Pancreas (tissue), 10 donors: ENCODE measurements around the gene PUM1. TPM values are rescaled to one million over a fixed set of nuclear protein-coding genes. Genes with fewer than 3 reads are reported as not detected.
A peak's percentile ranks its signal among the peaks of the same experiment; 100 is the strongest.

Experiments used
- ATAC-seq, 4 donors: fragments of 200-7000 bp; cut with Tn5 transposase; one replicate each; pipeline versions ENCODE4 v1.8.0 to v1.9.1; 2020; ENCODE audit warnings: mild to moderate bottlenecking in 4 of 4, moderate library complexity in 4 of 4
- DNase-seq, 6 donors: peaks; one replicate each; pipeline ENCODE4 v3.0.0-alpha.2; 2020
- FAIRE-seq: peaks from 2 replicates; lab custom pipeline; 2012; peaks lifted over from hg19 to GRCh38; lab: Jason Lieb, UNC
- H3K27ac ChIP-seq, 4 donors: fragments of 200-600 bp; sonication (generic); 1 replicate in 3 of 4; 2 replicates in 1 of 4; pipeline versions ENCODE4 v1.5.0 to v1.8.0; 2020
- H3K27me3 ChIP-seq, 4 donors: fragments of 200-600 bp; one replicate each; pipeline ENCODE4 v1.8.0; 2021
- H3K36me3 ChIP-seq, 3 donors: fragments of 200-600 bp; sonication (generic) in 1 of 3; one replicate each; pipeline versions ENCODE4 v1.5.0 to v1.8.0; 2020 to 2021
- H3K4me1 ChIP-seq, 3 donors: fragments of 200-600 bp; one replicate each; pipeline ENCODE4 v1.8.0; 2021
- H3K4me3 ChIP-seq, 4 donors: fragments of 200-600 bp; sonication (generic) in 2 of 4; one replicate each; pipeline versions ENCODE4 v1.5.0 to v1.8.0; 2020 to 2021
- H3K9me3 ChIP-seq, 4 donors: fragments of 200-600 bp; one replicate each; pipeline ENCODE4 v1.8.0; 2021
- WGBS, 2 donors: extraction: QIAGEN DNeasy Blood & Tissue Kit; methylation state at CpG; one replicate each; pipeline ENCODE4 v1.1.7; 2013; 5-methylcytosine and 5-hydroxymethylcytosine counted together
- intact Hi-C, 3 donors: fragments of 100-400 bp; cut with DNase I; formaldehyde crosslinking; loops; one replicate each; pipeline versions ENCODE4 v1.11.1 to v1.14.2; 2022
- polyA plus RNA-seq, 2 donors: library from polyadenylated mRNA; stranded (reverse); fragments of 200-250 nt; gene quantifications; one replicate each; pipeline ENCODE4 v1.2.3, GENCODE V29; 2013
- total RNA-seq, 6 donors: library from RNA; stranded (reverse); fragmentation: NEBNext Ultra II Directional in 4 of 6; extraction: Animal tissue kit (Norgen Biotek cat#: 25700) in 4 of 6; gene quantifications; one replicate each; pipeline versions ENCODE4 v1.2.1 to v1.2.4, GENCODE V29; 2021 to 2023
- TF ChIP-seq, protein P1 (sequence below), 4 donors: fragments of 200-600 bp; sonication (generic) in 3 of 4; IDR thresholded peaks; one replicate each; pipeline versions ENCODE4 v1.5.0 to v1.8.0; 2021; ENCODE audit warnings: antibody characterized with exemption in 4 of 4
- donor health status: healthy with polysubstance abuse.
- donor health status: DM: no; HTN: no; CAD: no; lungs with moderate emphysema.
- donor health status: DM: no; HTN: no; CAD: no.
- donor health status: control.
- donor health status: control.
- donor health status: Bipolar disorder and iron deficiency.
- donor health status: DM: yes; HTN: yes; CAD: no.
- donor health status: DM: no; HTN: no; CAD: no.
- donor health status: DM: no; HTN: no; CAD: no.
- donor health status: DM: yes; HTN: yes; CAD: no.

PUM1 gene
- total and polyA plus RNA-seq, 8 donors = 16.9 to 75.8 (median 43.1) TPM

- 71 to 85% methylated on average over 2 of the region's 2 CpGs for WGBS, 2 donors
- Histone ChIP-seq H3K4me1 (no peaks in the 10 kb centered on the region), H3K27me3 (no peaks in the 10 kb centered on the region), H3K4me3 (no peak overlapping the region), H3K36me3 (no peaks in the 10 kb centered on the region), H3K27ac (no peak overlapping the region), H3K9me3 (no peaks in the 10 kb centered on the region)
- ATAC-seq = peak in 1 of 4 donors; percentile 53
- intact Hi-C loops = no loop called here
- no peak for FAIRE-seq
- DNase-seq = no peak
- TF ChIP-seq, protein P1, sequence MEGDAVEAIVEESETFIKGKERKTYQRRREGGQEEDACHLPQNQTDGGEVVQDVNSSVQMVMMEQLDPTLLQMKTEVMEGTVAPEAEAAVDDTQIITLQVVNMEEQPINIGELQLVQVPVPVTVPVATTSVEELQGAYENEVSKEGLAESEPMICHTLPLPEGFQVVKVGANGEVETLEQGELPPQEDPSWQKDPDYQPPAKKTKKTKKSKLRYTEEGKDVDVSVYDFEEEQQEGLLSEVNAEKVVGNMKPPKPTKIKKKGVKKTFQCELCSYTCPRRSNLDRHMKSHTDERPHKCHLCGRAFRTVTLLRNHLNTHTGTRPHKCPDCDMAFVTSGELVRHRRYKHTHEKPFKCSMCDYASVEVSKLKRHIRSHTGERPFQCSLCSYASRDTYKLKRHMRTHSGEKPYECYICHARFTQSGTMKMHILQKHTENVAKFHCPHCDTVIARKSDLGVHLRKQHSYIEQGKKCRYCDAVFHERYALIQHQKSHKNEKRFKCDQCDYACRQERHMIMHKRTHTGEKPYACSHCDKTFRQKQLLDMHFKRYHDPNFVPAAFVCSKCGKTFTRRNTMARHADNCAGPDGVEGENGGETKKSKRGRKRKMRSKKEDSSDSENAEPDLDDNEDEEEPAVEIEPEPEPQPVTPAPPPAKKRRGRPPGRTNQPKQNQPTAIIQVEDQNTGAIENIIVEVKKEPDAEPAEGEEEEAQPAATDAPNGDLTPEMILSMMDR (IDR thresholded peaks at IDR 0.05) = no peak
Observed at GRCh38 chr1:31073044-31073443, 7.5 kb upstream of the PUM1 start.

DNA sequence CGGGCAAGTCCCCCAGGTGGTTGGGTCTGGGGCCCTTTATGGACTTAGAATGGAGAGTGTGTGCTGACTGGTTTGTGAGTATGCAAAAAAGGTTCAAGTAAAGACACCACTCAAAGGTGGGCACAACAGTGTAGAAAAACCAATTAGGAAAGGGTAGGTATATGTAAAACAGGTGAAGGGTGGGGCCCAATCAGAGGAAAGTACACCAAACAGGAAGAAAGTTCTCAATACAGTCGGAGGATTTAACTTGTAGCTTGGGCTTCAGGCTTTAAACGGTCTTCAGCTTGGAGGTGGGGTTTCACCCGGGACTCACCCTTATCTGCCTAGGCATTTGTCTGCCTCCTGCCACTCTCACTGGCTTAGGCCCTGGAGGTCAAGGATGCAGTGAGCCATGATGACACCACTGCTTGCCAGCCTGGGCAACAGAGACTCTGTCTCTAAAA is 6.8 kb upstream of the PUM1 start:
- no peak overlapping the region for H3K4me3 ChIP-seq
- intact Hi-C loops = no loop called here
- no peaks in the 10 kb centered on the region for H3K36me3 ChIP-seq
- DNase-seq (no peak), ATAC-seq (no peak), FAIRE-seq (no peak)
- no peak overlapping the region for H3K27ac ChIP-seq
- 61 to 63% methylated on average over 4 of the region's 4 CpGs for WGBS, 2 donors
- H3K9me3 ChIP-seq = no peaks in the 10 kb centered on the region
- no peaks in the 10 kb centered on the region for H3K4me1 ChIP-seq
- H3K27me3 ChIP-seq = no peaks in the 10 kb centered on the region
- TF ChIP-seq, protein P1 (IDR thresholded peaks at IDR 0.05) = no peak

DNA sequence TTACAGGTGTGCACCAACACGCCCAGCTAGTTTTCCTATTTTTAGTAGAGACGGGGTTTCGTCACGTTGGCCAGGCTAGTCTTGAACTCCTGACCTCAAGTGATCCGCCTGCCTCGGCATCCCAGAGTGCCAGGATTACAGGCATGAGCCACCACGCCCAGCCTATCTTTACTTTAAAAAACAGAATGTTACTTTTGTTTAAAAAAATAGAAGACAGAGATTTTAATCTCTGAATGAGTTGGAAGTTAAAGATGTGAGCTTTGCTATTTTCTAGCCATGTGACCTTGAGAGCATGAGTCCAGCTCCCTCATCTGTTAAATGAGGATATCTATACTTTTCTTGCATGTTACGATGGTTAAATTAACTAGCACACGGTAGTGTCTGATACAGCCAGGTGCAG is 3.9 kb upstream of the PUM1 start:
- WGBS, 2 donors = 67 to 73% methylated on average over 9 of the region's 9 CpGs
- FAIRE-seq = no peak

DNA sequence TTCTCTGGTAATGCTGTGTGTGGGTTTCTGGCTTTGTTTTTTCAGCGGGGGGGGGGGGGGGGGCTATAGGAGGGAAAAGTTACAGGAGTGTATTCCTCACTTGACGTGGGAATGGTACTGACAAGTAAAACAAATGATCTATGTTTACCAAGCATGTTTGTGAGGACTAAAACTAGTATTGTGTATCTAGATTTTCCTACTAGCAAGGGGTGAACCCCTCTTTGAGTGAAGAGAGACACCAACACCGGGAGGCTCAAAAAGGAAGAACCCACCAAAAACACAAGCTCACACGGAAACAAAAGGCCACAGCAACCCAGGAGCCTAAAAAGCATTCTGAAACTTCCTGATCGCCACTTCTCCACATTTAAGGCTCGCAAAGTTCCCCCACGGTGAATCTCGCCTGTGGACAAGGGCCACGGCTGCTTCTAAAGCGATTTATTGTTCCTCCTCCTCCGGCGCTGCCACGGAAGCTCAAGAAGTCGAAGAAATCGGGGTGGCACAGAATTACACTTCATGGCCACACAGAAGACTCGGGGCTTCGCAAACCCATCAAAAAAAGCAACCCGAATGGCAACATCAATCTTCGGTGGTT is 703 bp downstream of the PUM1 start:
- H3K27me3 ChIP-seq = no peaks in the 10 kb centered on the region
- intact Hi-C loops = no loop called here
- peaks cover 23 to 25% (median 25%) of the 10 kb centered on the region in 3 donors for H3K4me1 ChIP-seq
- ATAC-seq (peak in 3 of 4 donors; percentile 0 to 13 (median 9)), FAIRE-seq (no peak), DNase-seq (peak in 2 of 6 donors; percentile 6 to 58)
- peak overlapping the region; percentile 56 to 73 (median 63) for H3K4me3 ChIP-seq
- WGBS, 2 donors = 0% methylated on average over 19 of the region's 19 CpGs
- H3K9me3 ChIP-seq = no peaks in the 10 kb centered on the region
- TF ChIP-seq, protein P1 (IDR thresholded peaks at IDR 0.05) = no peak
- H3K27ac ChIP-seq = peak overlapping the region; percentile 88 to 97 (median 93)
- H3K36me3 ChIP-seq = no peaks in the 10 kb centered on the region

More for the DNA sequence above, 3.9 kb upstream of the PUM1 start:
- Histone ChIP-seq H3K27me3 (no peaks in the 10 kb centered on the region), H3K27ac (no peak overlapping the region), H3K4me1 (no peaks in the 10 kb centered on the region), H3K4me3 (no peak overlapping the region), H3K36me3 (no peaks in the 10 kb centered on the region), H3K9me3 (no peaks in the 10 kb centered on the region)
- TF ChIP-seq, protein P1 (IDR thresholded peaks at IDR 0.05) = no peak
- intact Hi-C loops = no loop called here
- ATAC-seq = no peak
- DNase-seq = no peak

DNA sequence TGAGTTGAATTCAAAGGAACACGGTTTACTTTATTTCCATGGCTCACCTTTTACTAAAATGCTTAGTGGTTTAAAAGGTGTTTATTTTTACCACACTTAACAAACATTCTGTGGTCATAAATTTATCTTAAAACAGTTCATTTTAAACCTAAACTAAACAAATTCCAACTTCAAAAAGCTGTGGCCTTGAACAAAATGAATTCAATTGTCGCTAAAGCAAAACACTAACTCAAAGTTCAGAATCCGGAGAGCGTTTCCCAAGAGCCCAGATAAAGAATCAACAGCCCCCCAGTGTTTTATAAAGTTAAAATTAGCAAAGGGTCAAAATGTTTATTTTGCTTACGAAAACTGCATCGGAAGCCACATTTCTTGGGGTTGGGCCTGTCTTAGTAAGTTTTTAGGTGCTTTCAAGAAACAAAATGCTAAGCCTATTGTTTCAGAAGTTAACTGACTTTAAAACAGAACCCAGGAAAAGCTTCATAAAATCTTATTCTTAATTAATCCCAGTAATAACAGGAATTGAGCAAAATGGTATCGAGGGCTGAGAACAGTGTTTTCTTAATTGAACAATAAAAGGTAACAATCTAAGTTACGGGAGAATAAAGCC is 1.3 kb downstream of the PUM1 start:
- H3K36me3 ChIP-seq = no peaks in the 10 kb centered on the region
- TF ChIP-seq, protein P1 (IDR thresholded peaks at IDR 0.05) = no peak
- H3K27ac ChIP-seq = peak overlapping the region in 3 of 4 donors; percentile 88 to 97 (median 97)
- H3K4me3 ChIP-seq = peak overlapping the region in 3 of 4 donors; percentile 63 to 73 (median 63)
- no peak for FAIRE-seq
- no peaks in the 10 kb centered on the region for H3K9me3 ChIP-seq
- intact Hi-C loops = no loop called here
- H3K27me3 ChIP-seq = no peaks in the 10 kb centered on the region
- peaks cover 23 to 28% (median 25%) of the 10 kb centered on the region in 3 donors for H3K4me1 ChIP-seq
- no peak for ATAC-seq
- 0 to 1% methylated on average over 8 of the region's 8 CpGs for WGBS, 2 donors
- DNase-seq = no peak
